Heart left ventricle (tissue), 13 donors: ENCODE results near the gene ZDHHC24.

ENCODE experiments used
- CTCF ChIP-seq, 12 donors: fragments of 200-600 bp; sonication (generic) in 4 of 12; IDR thresholded peaks; one replicate each; pipeline versions ENCODE4 v1.5.0 to v1.8.0; 2018 to 2022; ENCODE audit warnings: antibody characterized with exemption in 12 of 12, mild to moderate bottlenecking in 5 of 12
- POLR2A ChIP-seq, 2 donors: fragments of 450-650 bp; IDR thresholded peaks; one replicate each; pipeline ENCODE4 v1.6.1; 2017; ENCODE audit warnings: antibody characterized with exemption in 2 of 2, mild to moderate bottlenecking in 2 of 2, moderate library complexity in 2 of 2
- donor health status: ischemic (EF 13 %, LVEDD 7.1; RV severe dilation, severe dysfunction).
- donor health status: DM: no; HTN: yes; CAD: no.
- donor health status: DM: no; HTN: no; CAD: no.
- donor health status: ischemic (EF 25% LVEDD 6.9; RV normal size, moderate dysfunction).
- donor health status: ischemic (EF 25% LVEDD 5.7; RV mildly dilated, moderate dysfunction).
- donor health status: ischemic (EF 35%, LVEDD 5.7; RV mildly dilated, moderate dysfunction).
- donor health status: nonischemic (EF 11% LVEDD 7.7; RV severe dilation, severe dysfunction).
- donor health status: DM: yes; HTN: yes; CAD: no.
- donor health status: PGD.
- donor health status: ischemic (EF 29% LVEDD 5.4; RV normal size, mild dysfunction).
- donor health status: nonischemic (EF 23%, LVEDD 6.1; RV moderate dilation, normal function).

GRCh38 chr11:66471142-66471541 lies 74.7 kb downstream of the ZDHHC24 start:
- no peak for TF ChIP-seq CTCF (IDR thresholded peaks at IDR 0.05)
- TF ChIP-seq POLR2A (IDR thresholded peaks at IDR 0.05): no peak
